Tibial nerve (tissue), 4 donors: Measurements from ENCODE around the gene SRR. TPM values are rescaled to one million over a fixed set of nuclear protein-coding genes. Genes with fewer than 3 reads are reported as not detected.
"Not testable (repeated sequence)": the region's sequence is repeated elsewhere in the genome, so short reads cannot be mapped to it uniquely, and the experiment has no call there.

Experiments
- DNase-seq, 2 donors: peaks; one replicate each; pipeline ENCODE4 v3.0.0-alpha.2; 2019; ENCODE audit warnings: low spot score in 2 of 2
- H3K27ac ChIP-seq, 4 donors: fragments of 200-600 bp; sonication (generic) in 3 of 4; one replicate each; pipeline ENCODE4 v1.5.1; 2017 to 2019; ENCODE audit warnings: mild to moderate bottlenecking in 1 of 4
- H3K27me3 ChIP-seq, 2 donors: fragments of 200-600 bp; sonication (generic) in 1 of 2; one replicate each; pipeline versions ENCODE4 v1.5.1 to v1.6.0; 2017 to 2019
- H3K36me3 ChIP-seq, 3 donors: fragments of 200-600 bp; sonication (generic); one replicate each; pipeline ENCODE4 v1.5.1; 2018 to 2019
- H3K4me1 ChIP-seq, 4 donors: fragments of 200-600 bp; sonication (generic) in 3 of 4; one replicate each; pipeline ENCODE4 v1.5.1; 2017 to 2019
- H3K4me3 ChIP-seq, 4 donors: fragments of 200-600 bp; sonication (generic) in 3 of 4; one replicate each; pipeline ENCODE4 v1.5.1; 2017 to 2019; ENCODE audit warnings: mild to moderate bottlenecking in 1 of 4, moderate library complexity in 1 of 4
- H3K9me3 ChIP-seq, 4 donors: fragments of 200-600 bp; sonication (generic) in 3 of 4; one replicate each; pipeline ENCODE4 v1.5.1; 2017 to 2019
- CTCF ChIP-seq, 5 experiments: fragments of 200-600 bp in 3 of 5; fragments of 450-650 bp in 2 of 5; sonication (generic) in 3 of 5; IDR thresholded peaks; one replicate each; pipeline ENCODE4 v1.5.1; 2016 to 2019; ENCODE audit warnings: antibody characterized with exemption in 5 of 5, mild to moderate bottlenecking in 3 of 5, moderate library complexity in 2 of 5
- EP300 ChIP-seq, 2 donors: sonication (generic); formaldehyde crosslinking; IDR thresholded peaks; one replicate each; pipeline ENCODE4 v1.6.1; 2017; ENCODE audit warnings: antibody characterized with exemption in 2 of 2, mild to moderate bottlenecking in 1 of 2
- POLR2A ChIP-seq, 2 donors: fragments of 450-650 bp; IDR thresholded peaks; one replicate each; pipeline ENCODE4 v1.6.1; 2017; ENCODE audit warnings: antibody characterized with exemption in 2 of 2, mild to moderate bottlenecking in 2 of 2, moderate library complexity in 2 of 2
- WGBS, 2 donors: methylation state at CpG; one replicate each; pipeline ENCODE4 v1.1.5; 2018; 5-methylcytosine and 5-hydroxymethylcytosine counted together
- total RNA-seq, 4 donors: library from RNA; depleted of rRNA; stranded (reverse); fragments of >200 nt; gene quantifications; one replicate each; pipeline ENCODE4 v1.1.0, GENCODE V29; 2016

The SRR gene
- total RNA-seq, 4 donors from 2014 or later, result 6.3 to 13.8 (median 7.9) TPM

- WGBS, 2 donors, result 83 to 89% methylated on average over 4 of the region's 4 CpGs
- H3K27me3 ChIP-seq, result no peaks in the 10 kb centered on the region
- H3K4me1 ChIP-seq, result peaks cover 2 to 33% (median 11%) of the 10 kb centered on the region in 4 donors
- DNase-seq, result no peak
- no peak overlapping the region for H3K4me3 ChIP-seq
- H3K9me3 ChIP-seq, result no peaks in the 10 kb centered on the region
- TF ChIP-seq POLR2A (IDR thresholded peaks at IDR 0.05) (no peak), EP300 (IDR thresholded peaks at IDR 0.05) (no peak), CTCF (IDR thresholded peaks at IDR 0.05) (no peak)
- H3K36me3 ChIP-seq, result peaks cover 0 to 7% (median 0%) of the 10 kb centered on the region in 3 donors
- H3K27ac ChIP-seq, result no peak overlapping the region
Observed at GRCh38 chr17:2304931-2305330, 1.2 kb downstream of the SRR start.

GRCh38 chr17:2309338-2310154, 5.8 kb downstream of the SRR start:
- Histone ChIP-seq H3K36me3 (peaks cover 0 to 6% (median 0%) of the 10 kb centered on the region in 3 donors), H3K4me3 (no peak overlapping the region), H3K27me3 (no peaks in the 10 kb centered on the region), H3K9me3 (no peaks in the 10 kb centered on the region), H3K4me1 (peaks cover 0 to 5% (median 0%) of the 10 kb centered on the region in 4 donors), H3K27ac (no peak overlapping the region)
- no peak for TF ChIP-seq CTCF (IDR thresholded peaks at IDR 0.05)
- TF ChIP-seq POLR2A (IDR thresholded peaks at IDR 0.05), result no peak
- TF ChIP-seq EP300 (IDR thresholded peaks at IDR 0.05), result no peak
- 62 to 63% methylated on average over 6 of the region's 6 CpGs for WGBS, 2 donors
- no peak for DNase-seq

- DNase-seq, result no peak
- H3K4me1 ChIP-seq, result peaks cover 0 to 3% (median 0%) of the 10 kb centered on the region in 4 donors
Observed at GRCh38 chr17:2312736-2313135, 9.0 kb downstream of the SRR start.

GRCh38 chr17:2316916-2317205, 13.1 kb downstream of the SRR start:
- not testable (repeated sequence) for H3K9me3 ChIP-seq, H3K4me3 ChIP-seq, DNase-seq, H3K27me3 ChIP-seq, H3K27ac ChIP-seq, H3K4me1 ChIP-seq
- 91 to 97% methylated on average over 7 of the region's 7 CpGs for WGBS, 2 donors
- peaks cover 0 to 41% (median 0%) of the 10 kb centered on the region in 3 donors for H3K36me3 ChIP-seq

More at GRCh38 chr17:2312736-2313135, 9.0 kb downstream of the SRR start:
- Histone ChIP-seq H3K9me3 (no peaks in the 10 kb centered on the region), H3K27ac (no peak overlapping the region), H3K36me3 (peaks cover 0 to 10% (median 0%) of the 10 kb centered on the region in 3 donors), H3K4me3 (no peak overlapping the region), H3K27me3 (no peaks in the 10 kb centered on the region)
- no peak for TF ChIP-seq POLR2A (IDR thresholded peaks at IDR 0.05)
- TF ChIP-seq CTCF (IDR thresholded peaks at IDR 0.05), result no peak
- no peak for TF ChIP-seq EP300 (IDR thresholded peaks at IDR 0.05)
- 57 to 79% methylated on average over 5 of the region's 5 CpGs for WGBS, 2 donors

- Histone ChIP-seq H3K4me1 (no peaks in the 10 kb centered on the region), H3K36me3 (peaks cover 0 to 50% (median 2%) of the 10 kb centered on the region in 3 donors), H3K4me3 (no peak overlapping the region), H3K9me3 (no peaks in the 10 kb centered on the region), H3K27ac (no peak overlapping the region), H3K27me3 (no peaks in the 10 kb centered on the region)
- no peak for TF ChIP-seq EP300 (IDR thresholded peaks at IDR 0.05)
- no peak for TF ChIP-seq CTCF (IDR thresholded peaks at IDR 0.05)
- TF ChIP-seq POLR2A (IDR thresholded peaks at IDR 0.05), result no peak
- 91 to 94% methylated on average over 3 of the region's 3 CpGs for WGBS, 2 donors
- no peak for DNase-seq
Observed at GRCh38 chr17:2317796-2318195, 14.0 kb downstream of the SRR start.
